Muscle layer of duodenum (tissue), 2 donors: ENCODE measurements around the gene DZIP1.

Source experiments
- H3K27ac ChIP-seq: one replicate; pipeline ENCODE4 v1.7.0; 2013; ENCODE audit warnings: mild to moderate bottlenecking, low read length
- H3K27me3 ChIP-seq: one replicate; pipeline ENCODE4 v1.7.0; 2013; ENCODE audit warnings: low read depth, mild to moderate bottlenecking, control low read depth, low read length
- H3K36me3 ChIP-seq, 2 donors: one replicate each; pipeline ENCODE4 v1.7.0; 2013; ENCODE audit warnings: low read length in 2 of 2, control low read depth in 1 of 2, mild to moderate bottlenecking in 1 of 2; ENCODE audit not compliant: insufficient read depth in 2 of 2, control insufficient read depth in 1 of 2
- H3K4me1 ChIP-seq, 2 donors: one replicate each; pipeline ENCODE4 v1.7.0; 2013; ENCODE audit warnings: low read length in 2 of 2, mild to moderate bottlenecking in 2 of 2, control low read depth in 1 of 2, moderate library complexity in 1 of 2; ENCODE audit not compliant: insufficient read depth in 2 of 2, control insufficient read depth in 1 of 2
- H3K4me3 ChIP-seq, 2 donors: one replicate each; pipeline ENCODE4 v1.7.0; 2013; ENCODE audit warnings: low read length in 2 of 2, low read depth in 1 of 2, mild to moderate bottlenecking in 1 of 2
- H3K9me3 ChIP-seq, 2 donors: one replicate each; pipeline ENCODE4 v1.7.0; 2013; ENCODE audit warnings: low read length in 2 of 2, control low read depth in 1 of 2, mild to moderate bottlenecking in 1 of 2; ENCODE audit not compliant: control insufficient read depth in 1 of 2
- donor health status: healthy.

DZIP1 gene

DNA sequence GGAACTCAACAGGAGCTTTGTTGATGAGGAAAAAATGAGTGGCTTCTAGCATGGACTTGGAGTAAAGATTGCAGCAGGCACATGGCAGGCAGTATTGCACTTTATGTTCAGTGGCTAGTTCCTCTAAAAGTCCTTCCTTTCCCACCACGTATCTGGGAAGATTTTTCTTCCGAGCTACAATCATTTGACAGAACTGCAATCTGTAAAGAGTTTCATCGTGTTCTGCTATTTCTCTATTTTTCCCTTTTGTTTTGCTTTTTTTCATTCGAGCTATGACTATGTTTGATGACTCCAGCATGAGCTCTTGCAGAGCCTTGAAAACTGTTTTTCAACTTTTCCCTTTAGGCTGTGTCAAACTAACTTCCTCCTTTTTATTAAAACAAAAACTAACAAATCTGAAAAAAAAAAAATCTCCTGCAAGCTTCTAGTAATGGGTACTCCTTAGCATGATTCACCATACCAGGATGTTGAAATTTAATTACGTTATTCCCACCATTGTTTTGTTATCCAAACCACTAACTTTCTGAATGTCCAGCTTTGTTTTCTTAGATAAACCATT, 79.7 kb downstream of the DZIP1 start:
- H3K27me3 ChIP-seq: no peaks in the 10 kb centered on the region

DNA sequence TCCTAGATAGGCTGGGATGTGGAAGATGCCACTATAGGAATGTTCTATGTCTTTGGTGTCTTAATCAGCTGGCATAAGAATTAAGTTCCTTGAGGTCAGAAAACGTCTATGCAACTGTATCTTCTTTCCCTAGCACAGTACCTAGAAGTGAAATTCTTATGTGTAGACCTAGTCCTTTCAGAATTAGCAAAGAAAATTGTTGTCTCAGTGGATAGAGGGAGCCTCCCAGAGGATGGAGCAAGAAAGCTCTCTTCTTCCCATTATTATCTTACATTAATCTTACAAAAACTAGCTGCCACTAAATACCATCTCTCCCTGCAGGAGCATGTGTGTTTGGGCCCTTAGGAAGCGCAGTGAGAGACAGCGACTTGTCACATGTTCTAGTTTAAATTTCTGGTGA, 80.4 kb downstream of the DZIP1 start:
- Histone ChIP-seq H3K9me3 (no peaks in the 10 kb centered on the region), H3K4me3 (no peak overlapping the region), H3K27me3 (no peaks in the 10 kb centered on the region), H3K27ac (no peak overlapping the region), H3K4me1 (no peaks in the 10 kb centered on the region), H3K36me3 (no peaks in the 10 kb centered on the region)

More for the DNA sequence above, 79.7 kb downstream of the DZIP1 start:
- H3K36me3 ChIP-seq: no peaks in the 10 kb centered on the region
- H3K9me3 ChIP-seq: no peaks in the 10 kb centered on the region
- no peak overlapping the region for H3K4me3 ChIP-seq
- H3K4me1 ChIP-seq: no peaks in the 10 kb centered on the region
- no peak overlapping the region for H3K27ac ChIP-seq

DNA sequence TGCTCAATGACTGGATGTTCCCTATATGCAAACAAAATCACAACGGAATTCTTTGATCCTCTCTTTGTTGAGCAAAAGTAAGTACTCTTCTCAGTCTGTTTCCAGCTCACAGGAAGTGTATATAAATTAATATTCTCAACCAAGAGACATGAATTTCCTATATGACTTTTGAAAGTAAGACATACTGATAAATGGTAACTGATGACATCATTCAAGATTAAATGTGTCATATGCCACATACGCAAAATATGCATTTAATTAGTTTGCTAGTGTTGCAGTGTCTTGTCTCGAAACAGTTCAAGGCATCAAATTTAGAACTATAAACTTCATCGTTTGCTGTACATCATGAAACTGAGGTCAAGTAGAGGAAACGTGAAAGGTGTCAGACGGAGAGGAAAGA, 84.1 kb downstream of the DZIP1 start:
- Histone ChIP-seq H3K27me3 (no peaks in the 10 kb centered on the region), H3K36me3 (no peaks in the 10 kb centered on the region), H3K4me3 (no peak overlapping the region), H3K27ac (no peak overlapping the region), H3K9me3 (no peaks in the 10 kb centered on the region), H3K4me1 (no peaks in the 10 kb centered on the region)

DNA sequence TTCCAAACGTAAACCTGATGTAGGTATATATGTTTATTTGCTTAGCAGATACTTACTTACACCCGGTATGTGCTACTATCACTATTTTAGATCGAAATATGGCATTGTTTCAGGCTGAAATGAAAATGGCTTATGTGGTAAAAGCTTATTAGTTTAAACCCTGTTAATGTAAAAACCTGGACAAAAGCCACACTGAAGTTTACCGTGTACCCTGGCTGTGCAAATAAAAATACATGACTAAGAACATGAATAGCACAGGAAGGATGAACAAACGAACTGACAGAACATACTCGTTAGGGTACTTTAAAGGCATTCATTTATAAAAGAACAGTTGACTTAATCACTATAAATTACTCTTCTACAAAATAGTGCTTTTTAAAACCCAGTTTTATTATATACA, 85.4 kb downstream of the DZIP1 start:
- H3K4me1 ChIP-seq: no peaks in the 10 kb centered on the region
- no peaks in the 10 kb centered on the region for H3K36me3 ChIP-seq
- H3K27me3 ChIP-seq: no peaks in the 10 kb centered on the region
- H3K27ac ChIP-seq: no peak overlapping the region
- H3K9me3 ChIP-seq: no peaks in the 10 kb centered on the region
- H3K4me3 ChIP-seq: no peak overlapping the region

DNA sequence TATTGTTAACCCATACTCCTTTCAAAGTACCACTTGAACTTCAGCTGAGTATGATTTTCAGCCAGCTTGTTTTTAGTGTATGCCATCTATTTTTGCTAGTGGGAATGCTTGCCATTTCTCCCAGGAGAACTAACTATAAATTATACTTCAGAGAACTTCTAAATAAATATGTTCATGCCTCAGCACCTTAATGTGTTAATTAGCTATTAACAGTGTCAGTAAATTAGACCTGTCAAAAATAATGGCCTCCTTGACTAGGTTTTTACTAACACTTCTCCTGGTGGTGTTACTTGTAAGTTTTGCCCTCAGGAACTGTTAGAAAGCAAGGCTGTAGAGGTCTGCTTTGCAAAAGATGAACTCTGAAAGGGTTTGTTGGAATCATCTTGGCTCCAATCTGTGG, 87.5 kb downstream of the DZIP1 start:
- peaks cover 16% of the 10 kb centered on the region for H3K27me3 ChIP-seq
- H3K4me1 ChIP-seq: peaks cover 0 to 9% of the 10 kb centered on the region in 2 donors
- no peaks in the 10 kb centered on the region for H3K9me3 ChIP-seq
- H3K4me3 ChIP-seq: no peak overlapping the region
- H3K27ac ChIP-seq: no peak overlapping the region
- no peaks in the 10 kb centered on the region for H3K36me3 ChIP-seq

DNA sequence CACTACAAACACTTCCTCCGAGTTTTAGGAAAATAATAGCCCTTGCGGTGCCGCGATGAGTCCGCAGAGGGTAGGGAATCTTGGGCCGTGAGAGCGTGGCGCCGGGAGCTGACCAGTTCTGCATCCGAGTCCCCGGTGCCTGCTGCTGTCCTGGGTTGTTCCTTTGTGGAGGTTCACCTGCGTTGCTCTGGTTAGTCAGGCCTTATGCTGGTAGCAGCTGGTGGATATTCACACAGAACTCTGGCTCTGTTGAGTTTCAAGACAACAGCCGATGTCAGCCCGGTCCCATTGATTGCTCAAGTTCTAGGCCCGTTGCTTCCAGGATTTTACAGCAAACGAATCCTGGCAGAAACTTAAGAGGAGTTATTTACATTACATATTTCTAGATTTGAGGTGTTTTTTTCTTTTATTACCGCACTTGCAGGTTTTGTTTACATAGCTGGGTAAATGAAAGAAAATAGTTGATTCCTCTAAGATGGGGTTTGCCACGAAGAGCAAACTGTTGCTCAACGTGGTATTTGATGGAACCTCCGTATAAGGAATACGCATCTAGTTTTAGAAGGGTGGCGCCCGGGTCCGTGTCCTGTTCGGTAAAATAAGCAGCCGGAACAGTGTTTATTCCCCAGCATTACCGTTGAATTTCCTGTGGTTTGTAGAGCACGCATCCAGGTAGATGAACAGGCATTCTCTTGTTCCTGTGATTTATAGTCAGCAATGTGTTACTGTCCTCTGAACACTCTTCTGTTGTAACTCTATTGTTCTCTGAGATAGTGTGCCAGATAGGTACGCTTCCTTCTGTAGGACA, 90.7 kb downstream of the DZIP1 start:
- peaks cover 26% of the 10 kb centered on the region for H3K27me3 ChIP-seq
- peak overlapping the region; percentile 16 to 29 for H3K4me3 ChIP-seq
- H3K27ac ChIP-seq: no peak overlapping the region
- no peaks in the 10 kb centered on the region for H3K36me3 ChIP-seq
- no peaks in the 10 kb centered on the region for H3K9me3 ChIP-seq
- H3K4me1 ChIP-seq: peaks cover 0 to 9% of the 10 kb centered on the region in 2 donors

DNA sequence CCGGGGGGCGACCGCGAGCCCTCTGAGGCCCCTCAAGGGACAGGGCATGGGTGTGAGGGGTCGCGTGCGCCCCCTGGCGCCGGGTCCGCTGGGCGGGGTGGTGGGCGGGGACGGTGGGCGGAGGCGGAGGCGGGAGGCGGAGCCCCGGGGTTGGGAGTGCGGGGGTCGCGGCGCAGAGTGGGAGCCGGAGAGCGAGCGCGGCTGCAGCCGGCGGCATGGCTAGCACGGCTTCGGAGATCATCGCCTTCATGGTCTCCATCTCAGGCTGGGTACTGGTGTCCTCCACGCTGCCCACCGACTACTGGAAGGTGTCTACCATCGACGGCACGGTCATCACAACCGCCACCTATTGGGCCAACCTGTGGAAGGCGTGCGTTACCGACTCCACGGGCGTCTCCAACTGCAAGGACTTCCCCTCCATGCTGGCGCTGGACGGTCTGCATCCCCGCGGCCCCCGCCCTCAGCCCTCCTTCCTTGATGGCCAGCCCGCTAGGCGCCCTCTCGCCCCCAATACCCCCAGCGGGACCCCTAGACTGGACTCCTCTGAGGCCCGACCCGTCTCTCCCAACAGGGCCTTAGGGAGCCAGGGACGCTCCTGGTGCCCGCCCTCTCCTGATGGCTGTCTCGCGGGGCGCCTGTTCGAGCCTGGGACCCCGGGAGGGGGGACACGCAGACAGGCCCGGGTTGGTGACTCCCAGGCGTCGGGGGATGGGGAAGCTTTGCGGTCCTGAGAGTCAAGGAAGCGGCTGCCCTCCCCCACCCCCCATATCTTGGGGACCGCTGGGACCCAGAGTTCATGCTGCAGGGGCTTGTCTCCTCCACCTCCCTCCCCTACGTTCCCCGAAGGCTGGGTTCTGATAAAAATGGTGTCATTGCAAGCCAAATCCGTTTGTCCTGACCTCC, 91.7 kb downstream of the DZIP1 start, which contains the start of gene CLDN10:
Gene CLDN10 (plus strand): TSS at position 182 of the 903 bp plus-strand sequence. CDS start 34 bp downstream, at position 216.
- Histone ChIP-seq H3K36me3 (no peaks in the 10 kb centered on the region), H3K27me3 (peaks cover 26% of the 10 kb centered on the region), H3K27ac (no peak within 1 kb of the TSS), H3K4me1 (peaks cover 0 to 9% of the 10 kb centered on the region in 2 donors), H3K9me3 (no peaks in the 10 kb centered on the region), H3K4me3 (peak within 1 kb of the TSS; percentile 16 to 29)

DNA sequence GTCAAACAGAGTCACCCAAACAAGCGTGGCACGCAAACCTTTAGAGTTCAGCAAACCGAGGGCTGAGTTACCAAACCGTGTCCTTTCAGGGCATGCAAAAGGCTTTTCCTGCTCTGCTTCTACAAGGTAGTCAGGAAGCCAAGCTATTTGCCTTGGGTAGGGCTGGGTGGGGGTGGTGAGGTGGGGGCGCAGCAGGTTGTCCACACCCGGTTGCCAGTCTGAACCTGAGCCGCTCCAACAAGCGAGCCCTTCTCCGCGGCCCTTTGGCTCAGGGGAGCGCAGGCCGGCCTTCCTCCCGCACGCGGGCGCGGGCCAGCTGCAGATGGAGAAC, 92.3 kb downstream of the DZIP1 start:
- H3K4me1 ChIP-seq: peaks cover 0 to 9% of the 10 kb centered on the region in 2 donors
- H3K27me3 ChIP-seq: peaks cover 26% of the 10 kb centered on the region
- no peaks in the 10 kb centered on the region for H3K36me3 ChIP-seq
- no peak overlapping the region for H3K27ac ChIP-seq
- H3K9me3 ChIP-seq: no peaks in the 10 kb centered on the region
- no peak overlapping the region for H3K4me3 ChIP-seq

DNA sequence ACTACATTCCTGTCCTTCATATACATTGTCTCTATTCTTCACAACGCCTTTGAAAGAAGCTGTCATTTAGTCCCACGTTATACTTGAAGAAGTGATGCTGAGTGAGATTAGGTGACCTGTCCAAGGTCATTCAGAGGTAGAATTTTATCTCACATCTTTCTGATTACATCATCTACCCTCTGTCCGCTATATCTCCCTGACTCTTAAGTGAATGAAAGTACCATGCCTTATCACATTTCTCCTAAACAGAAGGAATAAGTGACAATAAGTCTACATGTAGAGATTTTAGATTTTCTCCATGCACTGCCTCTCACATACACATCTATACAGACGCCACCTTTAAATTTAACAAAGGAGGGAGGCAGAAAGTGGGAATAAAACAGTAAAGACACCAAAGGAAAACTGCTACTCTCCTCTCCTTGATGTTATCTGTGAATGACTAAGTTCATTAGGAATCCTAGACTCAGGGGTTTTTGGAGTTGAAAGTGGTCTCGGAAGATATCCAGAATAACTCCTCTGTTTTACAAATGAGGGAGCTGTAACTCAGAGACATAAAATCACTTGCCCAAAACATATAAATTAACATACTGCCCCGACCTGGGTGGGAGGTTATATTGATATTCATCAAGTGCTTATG, 96.9 kb downstream of the DZIP1 start:
- Histone ChIP-seq H3K27ac (no peak overlapping the region), H3K27me3 (peaks cover 12% of the 10 kb centered on the region), H3K4me3 (no peak overlapping the region), H3K36me3 (no peaks in the 10 kb centered on the region), H3K4me1 (peaks cover 0 to 3% of the 10 kb centered on the region in 2 donors), H3K9me3 (no peaks in the 10 kb centered on the region)

DNA sequence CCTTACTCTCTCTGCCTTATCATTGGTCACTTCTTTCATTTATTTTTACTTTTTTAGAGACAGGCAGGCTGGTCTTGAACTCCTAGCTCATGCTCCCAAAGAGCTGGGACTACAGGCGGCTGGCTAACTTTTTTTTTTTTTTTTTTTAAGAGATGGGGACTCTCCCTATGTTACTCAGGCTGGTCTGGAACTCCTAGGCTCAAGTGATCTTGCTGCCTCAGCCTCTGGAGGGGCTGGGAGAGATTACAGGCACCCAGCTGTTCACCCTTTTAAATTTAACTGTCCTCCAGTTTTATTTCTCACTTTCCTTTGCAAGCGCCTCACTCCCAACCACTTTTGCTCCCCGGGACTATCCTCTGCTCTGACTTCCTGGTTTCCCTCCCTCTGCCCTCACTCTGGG, 97.6 kb downstream of the DZIP1 start:
- Histone ChIP-seq H3K27ac (no peak overlapping the region), H3K4me3 (no peak overlapping the region), H3K36me3 (no peaks in the 10 kb centered on the region), H3K4me1 (no peaks in the 10 kb centered on the region), H3K9me3 (no peaks in the 10 kb centered on the region), H3K27me3 (peaks cover 9% of the 10 kb centered on the region)

DNA sequence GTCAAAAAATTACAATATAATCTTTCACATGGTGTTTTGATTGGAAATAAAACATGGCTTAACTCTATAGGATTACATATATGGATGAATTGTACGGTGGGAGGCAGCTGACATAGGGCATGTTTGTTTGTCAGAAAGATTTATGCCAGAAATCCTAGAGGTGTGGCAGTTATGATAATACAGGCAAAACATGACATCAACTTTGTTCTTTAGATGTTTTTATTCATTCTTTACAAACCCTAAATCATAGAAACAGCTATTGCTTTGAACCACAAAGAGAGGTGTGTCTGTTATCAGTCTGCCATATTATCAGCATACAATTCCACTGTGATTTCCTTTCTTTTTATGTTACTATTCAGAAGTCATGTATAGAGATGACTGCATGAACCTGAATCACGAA, 100.2 kb downstream of the DZIP1 start:
- H3K27ac ChIP-seq: no peak overlapping the region
- peaks cover 0 to 4% of the 10 kb centered on the region in 2 donors for H3K4me1 ChIP-seq
- no peaks in the 10 kb centered on the region for H3K9me3 ChIP-seq
- H3K27me3 ChIP-seq: no peaks in the 10 kb centered on the region
- H3K36me3 ChIP-seq: no peaks in the 10 kb centered on the region
- H3K4me3 ChIP-seq: no peak overlapping the region
